Amygdala (tissue), 56 donors: ENCODE data around the gene PLRG1.

Experiments used
- DNase-seq, 56 donors: peaks; one replicate each; lab custom pipeline; 2025; lab: John Stamatoyannopoulos, UW

The PLRG1 gene

DNA sequence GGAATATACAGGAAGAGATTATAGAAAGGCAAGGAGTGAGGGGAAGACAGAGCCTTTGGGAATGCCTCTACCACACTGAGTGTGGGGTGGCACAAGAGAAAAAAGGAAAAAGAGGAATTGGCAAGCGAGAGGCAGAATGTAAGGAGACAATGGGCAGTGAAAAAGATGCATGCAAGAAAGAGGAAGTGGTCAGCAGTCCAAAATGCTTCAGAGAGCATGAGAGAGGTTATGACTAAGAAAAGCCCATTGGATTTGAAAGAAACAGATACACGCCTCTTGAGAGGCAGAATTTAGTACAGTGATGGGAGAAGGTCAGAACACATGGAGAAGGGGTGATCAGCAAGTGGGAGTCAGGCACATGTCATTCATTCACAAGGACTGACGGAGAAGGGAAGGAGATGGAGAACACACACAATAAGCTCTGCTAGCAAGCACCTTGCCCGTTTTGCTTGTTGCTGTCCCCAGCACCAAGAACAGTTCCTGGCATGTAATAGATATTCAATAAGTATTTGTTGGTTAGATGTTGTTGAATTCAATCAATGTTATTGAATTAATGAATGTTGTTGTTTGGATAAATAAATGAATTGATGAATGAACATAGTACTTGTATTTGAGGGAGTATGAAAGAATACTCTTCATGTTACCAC is 65.0 kb downstream of the PLRG1 start:
- no peak for DNase-seq
